H1 (cell line): ENCODE measurements around the gene GABRD. TPM values are rescaled to one million over a fixed set of nuclear protein-coding genes. Genes with fewer than 3 reads are reported as not detected.

Experiments used
- HDAC2 ChIP-seq, 2 experiments: fragments of 300-600 bp in 1 of 2; sonication (generic) in 1 of 2; IDR thresholded peaks; 2 replicates each; pipeline ENCODE4 v1.6.1; 2011 to 2012; ENCODE audit warnings: low read depth in 2 of 2, low read length in 2 of 2, mild to moderate bottlenecking in 2 of 2, moderate library complexity in 2 of 2, borderline replicate concordance in 1 of 2, inconsistent platforms in 1 of 2
- POLR2A ChIP-seq, 2 experiments: IDR thresholded peaks; 1 replicate in 1 of 2; 2 replicates in 1 of 2; pipeline ENCODE4 v1.6.1; 2011; ENCODE audit warnings: low read depth in 2 of 2, low read length in 2 of 2, mild to moderate bottlenecking in 2 of 2; ENCODE audit errors: control extremely low read depth in 1 of 2
- SIN3A ChIP-seq, 2 experiments: IDR thresholded peaks in 1 of 2; conservative IDR thresholded peaks in 1 of 2; 2 replicates each; pipeline ENCODE4 v1.6.1; 2011 to 2012; ENCODE audit warnings: low read length in 2 of 2, improper control_type of control experiment in 1 of 2, low read depth in 1 of 2, mild to moderate bottlenecking in 1 of 2
- SUZ12 ChIP-seq: fragments of 200-600 bp; sonication (generic); IDR thresholded peaks from 2 replicates; pipeline ENCODE4 v1.6.1; 2012; ENCODE audit warnings: mild to moderate bottlenecking, inconsistent platforms, low read length, moderate library complexity, mixed read lengths
- polyA plus RNA-seq, 7 experiments: library from polyadenylated mRNA; depleted of rRNA in 3 of 7; stranded (reverse) in 5 of 7; unstranded in 2 of 7; fragments of >200 nt in 5 of 7; fragments of 200-250 nt in 2 of 7; gene quantifications; 1 replicate in 5 of 7; 2 replicates in 1 of 7; 4 replicates in 1 of 7; pipeline versions ENCODE4 v1.2.1 to v1.2.3, GENCODE V29; 2011 to 2013; ENCODE audit warnings: missing spikeins in 2 of 7, mixed read lengths in 2 of 7
- total RNA-seq: library from RNA; stranded (reverse); fragmentation: NEBNext Ultra II Directional; extraction: Animal tissue kit (Norgen Biotek cat#: 25700); gene quantifications from 2 replicates; pipeline ENCODE4 v1.2.1, GENCODE V29; 2021

Gene GABRD
- total and polyA plus RNA-seq, 2 of the 8 experiments (the other 6 are each of a cell fraction or from before 2014, with no cell fraction given) = 1.8 to 3.0 TPM

DNA sequence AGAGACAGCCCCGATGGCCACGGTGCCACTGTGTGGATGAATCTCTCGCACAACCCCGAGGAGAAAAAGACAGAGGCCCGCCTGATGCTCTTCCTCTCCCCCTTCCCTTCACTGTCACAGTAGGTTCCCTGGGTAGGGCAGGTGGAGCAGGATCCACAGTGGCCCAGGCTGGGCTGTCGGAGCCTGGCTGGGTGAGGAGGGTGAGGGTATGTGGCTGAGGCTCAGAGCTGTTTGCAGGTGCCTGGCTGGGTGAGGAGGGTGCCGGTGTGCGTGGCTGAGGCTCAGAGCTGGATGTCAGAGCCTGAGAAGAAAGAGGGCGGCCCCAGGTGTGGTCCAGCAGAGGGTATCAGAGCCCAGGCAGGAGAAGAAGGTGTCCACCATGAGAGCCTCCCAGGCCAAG, 18.3 kb upstream of the GABRD start (continued):
- TF ChIP-seq SIN3A (conservative IDR thresholded peaks at IDR 0.05 in 1 of 2, IDR thresholded peaks at IDR 0.05 in 1 of 2; ENCODE audit: low read depth in 1 of 2, low read length in 2 of 2) (no peak), HDAC2 (IDR thresholded peaks at IDR 0.05; ENCODE audit: borderline replicate concordance in 1 of 2, low read depth in 2 of 2, low read length in 2 of 2) (no peak), SUZ12 (no peak), POLR2A (IDR thresholded peaks at IDR 0.05; ENCODE audit: control extremely low read depth in 1 of 2, low read depth in 2 of 2, low read length in 2 of 2) (no peak)
